GM18499 (cell line): ENCODE results near the gene CPXM2.

ENCODE experiments used
- ATAC-seq: cut with Tn5 transposase; IDR thresholded peaks from one replicate; pipeline ENCODE4 v1.9.1; 2021; ENCODE audit warnings: moderate number of reproducible peaks; ENCODE audit not compliant: insufficient read depth, unreplicated experiment

CPXM2 gene

DNA sequence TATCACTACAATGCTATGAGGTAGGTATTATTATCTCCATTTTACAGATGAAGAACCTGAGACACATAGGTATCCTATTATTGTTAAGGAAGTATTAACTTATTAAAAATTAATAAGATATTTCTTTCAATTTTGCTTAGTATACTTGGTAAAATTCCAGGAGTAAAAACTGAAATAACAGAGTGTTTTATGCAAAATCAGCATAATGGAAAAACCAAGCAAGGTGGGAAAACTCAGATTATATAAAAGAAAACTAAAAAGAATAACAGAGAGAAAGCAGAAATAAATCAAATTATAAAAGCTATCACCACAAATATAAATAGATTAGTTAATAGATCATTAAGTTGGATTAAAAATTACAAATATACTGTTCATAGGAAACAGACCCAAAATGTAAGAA lies 82.0 kb downstream of the CPXM2 start:
- no peak for ATAC-seq

DNA sequence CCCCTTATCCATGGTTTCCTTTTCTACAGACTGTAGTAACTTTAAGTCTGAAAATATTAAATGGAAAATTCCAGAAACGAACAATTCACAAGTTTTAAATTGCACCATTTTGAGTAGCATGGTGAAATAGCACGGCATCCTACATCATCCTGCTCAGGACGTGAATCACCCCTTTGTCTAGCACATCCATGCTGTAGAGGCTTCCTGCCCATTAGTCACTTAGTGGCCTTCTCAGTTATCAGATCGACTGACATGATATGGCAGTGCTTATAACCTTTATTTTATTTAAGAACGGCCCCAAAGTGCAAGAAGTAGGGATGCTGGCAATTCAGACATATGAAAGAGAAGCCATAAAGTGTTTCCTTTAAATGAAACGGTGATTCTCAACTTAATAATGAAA lies 82.7 kb downstream of the CPXM2 start:
- ATAC-seq, result no peak

DNA sequence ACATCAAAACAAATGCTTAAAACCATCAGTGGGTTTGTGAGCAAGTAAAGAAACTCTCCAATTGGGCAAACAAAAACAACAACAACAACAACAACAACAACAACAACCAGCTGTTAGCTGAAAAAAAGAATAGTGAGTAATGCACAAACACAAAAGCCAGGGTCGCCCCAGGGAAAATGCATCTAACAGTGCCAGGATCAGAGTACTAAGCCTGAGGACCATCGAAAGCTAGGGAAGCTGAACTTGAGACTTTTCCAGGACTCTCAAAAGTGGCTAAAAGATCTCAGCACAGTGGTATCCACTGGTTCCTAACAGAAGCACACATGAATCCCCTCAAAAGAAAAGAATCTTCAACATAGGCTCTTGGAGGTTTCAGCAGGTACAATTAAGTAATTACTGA lies 83.3 kb downstream of the CPXM2 start:
- ATAC-seq, result no peak

DNA sequence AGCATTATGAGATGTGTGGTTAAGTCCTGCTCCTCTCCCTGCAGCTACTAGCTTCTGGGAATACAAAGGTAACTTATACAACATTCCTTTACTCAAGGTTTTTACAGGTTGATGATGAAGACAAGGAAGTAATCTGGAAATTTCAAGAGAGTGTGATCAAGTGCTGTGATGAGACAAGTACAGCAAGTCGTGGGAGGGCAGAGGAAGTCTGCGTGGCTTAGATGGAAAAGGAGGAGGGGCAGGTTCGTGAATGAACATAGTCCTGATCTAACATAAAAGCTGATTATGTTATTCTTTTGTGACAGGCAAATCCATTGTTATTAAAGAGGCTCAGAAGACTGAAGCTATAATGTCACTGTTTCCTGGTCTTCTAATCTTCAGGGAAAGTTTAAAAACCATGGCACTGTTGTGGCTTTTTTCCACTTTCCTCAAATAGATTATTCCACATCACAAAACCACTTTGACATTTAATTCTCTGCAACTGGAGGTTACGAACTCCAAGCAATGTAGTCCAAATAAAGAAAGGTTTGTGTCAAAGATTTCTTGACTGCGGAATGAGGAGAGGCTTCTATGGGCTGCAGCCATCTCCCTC lies 84.1 kb downstream of the CPXM2 start:
- no peak for ATAC-seq

- ATAC-seq, result no peak
These were observed 86.9 kb downstream of the CPXM2 start for GRCh38 chr10:123804716-123805115.

DNA sequence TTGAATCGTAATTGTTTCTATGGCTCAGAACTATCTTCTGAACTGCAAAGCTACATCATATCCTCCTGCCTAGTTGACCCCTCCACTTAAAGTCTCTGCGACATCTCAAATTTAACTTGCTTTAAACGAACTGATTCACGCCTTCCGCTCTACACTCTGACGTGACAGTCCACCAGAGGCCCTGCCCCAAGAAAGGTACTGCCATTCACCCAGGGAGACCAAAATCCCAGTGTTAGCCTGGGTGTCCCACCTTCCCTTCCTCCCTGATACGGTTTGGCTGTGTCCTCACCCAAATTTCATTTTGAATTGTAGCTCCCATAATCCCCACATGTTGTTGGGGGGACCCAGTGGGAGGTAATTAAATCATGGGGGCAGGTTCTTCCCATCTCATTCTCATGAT lies 90.8 kb downstream of the CPXM2 start:
- no peak for ATAC-seq

GRCh38 chr10:123800289-123800688 lies 91.3 kb downstream of the CPXM2 start:
- no peak for ATAC-seq

- ATAC-seq, result no peak
These were observed 92.8 kb downstream of the CPXM2 start for GRCh38 chr10:123798856-123799255.

DNA sequence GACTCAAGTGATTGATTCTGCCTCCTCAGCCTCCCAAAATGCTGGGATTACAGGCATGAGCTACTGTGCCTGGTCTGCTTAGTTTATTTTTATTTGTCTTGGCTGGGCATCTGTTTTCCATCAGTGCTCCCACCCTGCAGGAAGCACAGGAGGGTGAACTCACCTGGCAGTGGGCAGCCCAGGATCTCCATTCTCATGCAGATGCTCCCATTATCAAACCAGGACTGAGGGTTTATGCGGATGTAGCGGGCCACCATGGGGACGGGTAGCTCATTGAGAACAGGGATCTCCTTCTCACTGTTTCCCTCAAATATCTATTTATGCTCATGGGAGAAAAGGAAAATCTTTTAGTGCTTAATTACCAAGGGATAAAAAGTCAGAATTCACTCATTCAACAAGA lies 93.8 kb downstream of the CPXM2 start:
- no peak for ATAC-seq

DNA sequence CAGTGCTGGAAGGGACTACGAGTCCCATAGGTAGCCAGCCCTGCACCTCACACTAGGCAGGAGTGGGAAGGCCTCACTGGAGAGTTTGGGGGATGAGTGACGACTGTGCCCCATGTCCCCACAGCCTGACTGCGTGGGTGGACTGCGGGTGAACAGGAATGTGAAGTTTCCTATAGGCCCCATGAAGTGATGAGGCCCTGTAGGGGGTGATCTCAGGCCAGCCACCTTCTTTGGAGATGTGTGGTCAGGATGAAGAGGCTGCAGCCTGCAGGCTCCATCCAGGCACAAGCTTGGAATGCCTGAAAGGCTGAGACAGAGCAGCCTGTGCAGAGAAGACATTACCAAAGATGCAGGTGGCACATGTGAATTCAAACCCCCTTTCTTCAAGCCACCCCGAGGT lies 94.9 kb downstream of the CPXM2 start:
- no peak for ATAC-seq

GRCh38 chr10:123795846-123796590 lies 95.6 kb downstream of the CPXM2 start:
- ATAC-seq, result no peak

- ATAC-seq, result no peak
These were observed 96.3 kb downstream of the CPXM2 start for GRCh38 chr10:123795196-123795780.

DNA sequence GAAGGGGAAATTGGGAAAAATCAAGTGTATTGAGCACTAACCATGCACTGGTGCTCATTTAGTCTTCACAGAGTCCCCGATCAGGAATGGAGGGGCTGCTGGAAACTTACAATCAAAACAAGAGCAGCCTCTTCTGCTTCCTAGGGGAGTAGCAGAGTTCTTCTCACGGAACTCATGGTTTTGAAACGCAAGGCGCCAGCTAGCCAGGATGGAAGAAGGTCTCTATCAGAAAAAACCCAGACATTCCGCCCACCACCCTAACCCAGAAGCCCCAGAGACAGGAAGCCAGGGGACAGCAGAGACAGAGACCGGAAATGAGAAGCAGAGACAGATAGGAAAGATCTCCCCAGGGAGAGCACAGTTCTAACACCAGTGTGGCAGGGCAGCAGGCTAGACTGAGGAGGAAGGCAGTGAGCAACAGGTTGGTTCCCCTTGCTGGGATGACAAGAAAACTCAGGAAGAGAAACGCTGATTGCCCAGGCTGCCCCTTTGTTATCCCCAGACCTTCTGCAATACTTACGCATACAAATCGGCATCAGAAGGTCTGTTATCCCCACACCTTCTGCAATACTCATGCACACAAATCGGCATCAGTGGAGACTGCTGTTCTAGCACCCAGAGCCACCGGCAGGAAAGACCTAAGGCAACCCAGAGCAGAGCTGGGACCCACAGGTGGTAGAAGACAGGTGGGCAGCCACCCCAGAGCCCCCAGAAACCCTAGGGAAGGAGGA lies 99.2 kb downstream of the CPXM2 start:
- no peak for ATAC-seq

GRCh38 chr10:123790132-123790885 lies 101.3 kb downstream of the CPXM2 start:
- no peak for ATAC-seq

DNA sequence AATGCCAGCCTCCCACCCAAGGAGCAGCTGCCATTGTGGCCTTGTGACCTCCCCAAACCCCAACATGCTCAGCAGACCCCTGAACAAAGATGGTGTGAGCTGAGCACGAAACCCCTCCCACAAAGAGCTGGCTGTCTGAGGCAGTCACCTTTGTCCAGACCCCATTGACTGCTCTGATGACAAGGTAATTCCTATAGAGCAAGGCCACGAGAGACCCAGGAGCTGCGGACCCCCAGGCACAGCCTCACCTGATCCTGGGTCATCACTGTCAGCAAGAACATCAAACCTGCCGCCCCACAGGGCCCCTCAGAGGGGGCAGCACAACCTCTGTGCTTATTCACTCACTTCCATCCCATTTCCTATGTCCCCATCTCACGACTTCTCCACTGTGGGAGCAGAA lies 102.6 kb downstream of the CPXM2 start:
- no peak for ATAC-seq

GRCh38 chr10:123787566-123787965 lies 104.0 kb downstream of the CPXM2 start:
- no peak for ATAC-seq

DNA sequence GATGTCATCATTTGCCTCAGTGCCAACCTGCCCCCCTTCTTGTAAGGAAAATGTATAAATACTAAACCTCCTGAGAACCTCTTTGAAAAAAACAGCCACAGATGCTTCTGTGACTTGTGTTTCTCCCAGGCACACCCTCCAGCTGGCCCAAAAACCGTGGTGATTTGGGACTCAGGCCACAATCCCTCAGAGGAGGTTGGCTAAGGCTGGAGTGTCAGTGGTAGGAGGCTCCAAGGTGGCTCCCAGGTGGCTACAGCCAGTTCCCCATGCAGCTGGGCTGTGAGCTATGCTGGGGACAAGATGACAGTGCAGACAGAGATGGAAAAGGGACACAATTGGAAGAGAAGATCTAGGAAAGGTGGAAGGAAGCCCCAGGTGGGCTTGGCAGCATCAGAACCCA lies 104.7 kb downstream of the CPXM2 start:
- ATAC-seq, result no peak

DNA sequence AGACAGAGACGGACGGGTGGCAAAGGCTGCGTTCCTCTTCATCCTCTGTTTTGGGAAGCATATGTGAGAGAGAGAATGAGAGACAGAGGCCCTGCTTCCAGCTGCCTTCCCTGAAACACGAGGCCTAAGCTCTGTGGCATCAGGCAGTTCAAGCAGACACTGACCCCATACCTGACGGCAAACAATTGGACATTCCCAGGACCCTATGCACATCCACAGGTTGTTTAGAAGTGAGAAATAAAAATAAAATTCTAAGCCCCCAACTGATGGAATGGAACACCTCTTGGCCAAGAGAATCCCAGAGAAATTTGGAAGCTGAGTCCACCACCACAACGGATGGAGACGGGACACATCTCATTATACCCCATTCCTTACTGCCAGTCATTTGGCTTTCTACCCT lies 105.3 kb downstream of the CPXM2 start:
- ATAC-seq, result no peak

DNA sequence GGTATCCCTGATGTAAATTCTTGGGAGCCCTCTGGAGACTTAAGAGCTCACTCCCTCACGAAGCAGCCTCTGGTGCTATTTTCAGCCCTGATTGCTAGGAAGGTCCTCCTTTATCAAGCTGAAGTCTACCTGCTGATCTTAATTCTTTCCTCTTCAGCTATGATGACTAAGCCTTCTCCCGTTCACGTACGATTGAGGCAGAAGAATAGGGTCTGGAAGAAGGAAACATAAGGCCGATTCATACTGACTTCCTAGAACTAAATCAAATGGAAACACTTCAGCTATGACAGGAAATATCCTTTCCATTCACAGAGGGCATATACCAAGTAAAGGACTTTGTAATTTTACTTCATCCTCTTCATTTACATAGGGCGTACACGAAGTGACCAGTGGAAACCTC lies 107.0 kb downstream of the CPXM2 start:
- no peak for ATAC-seq

- no peak for ATAC-seq
These were observed 107.4 kb downstream of the CPXM2 start for GRCh38 chr10:123784216-123784615.

DNA sequence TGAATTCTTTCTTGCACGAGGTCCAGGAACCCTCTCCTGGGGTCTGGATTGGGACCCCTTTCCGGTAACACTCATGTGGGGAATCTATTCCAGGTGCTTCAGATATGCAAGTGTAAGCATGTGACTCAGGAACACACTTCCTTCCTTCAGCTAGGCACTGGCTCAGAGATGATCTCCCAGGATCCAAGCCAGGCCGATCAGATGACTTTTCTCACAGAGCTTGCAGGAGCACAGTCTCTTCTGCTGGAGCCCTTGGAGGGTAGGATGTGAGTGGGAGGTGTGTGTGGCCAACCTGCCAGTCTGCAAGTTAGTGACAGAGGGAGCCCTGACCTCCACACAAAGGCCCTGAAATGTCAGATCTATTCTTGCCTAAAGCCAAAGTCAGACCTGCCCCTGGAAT lies 108.3 kb downstream of the CPXM2 start:
- no peak for ATAC-seq
